AG09309 (cell line): ENCODE results near the gene RESP18.
"Not testable (repeated sequence)": the region's sequence is repeated elsewhere in the genome, so short reads cannot be mapped to it uniquely, and the experiment has no call there.

Source experiments
- DNase-seq: peaks from one replicate; pipeline ENCODE4 v3.0.0-alpha.2; 2010; ENCODE audit warnings: low read depth
- H3K4me3 ChIP-seq: 2 replicates; pipeline ENCODE4 v1.5.1; 2011; ENCODE audit warnings: mild to moderate bottlenecking, low read depth, low read length, moderate library complexity; ENCODE audit not compliant: control insufficient read depth
- CTCF ChIP-seq: IDR thresholded peaks from 2 replicates; pipeline ENCODE4 v1.5.1; 2011; ENCODE audit warnings: mild to moderate bottlenecking, low read depth, low read length, inconsistent platforms; ENCODE audit not compliant: insufficient read depth, control insufficient read depth; ENCODE audit errors: missing control alignments

RESP18 gene

GRCh38 chr2:219287580-219288265, 44.8 kb downstream of the RESP18 start:
- H3K4me3 ChIP-seq = no peak overlapping the region
- no peak for TF ChIP-seq CTCF
- no peak for DNase-seq

GRCh38 chr2:219287116-219287440, 45.5 kb downstream of the RESP18 start:
- DNase-seq, H3K4me3 ChIP-seq: not testable (repeated sequence)

- DNase-seq = no peak
- no peak overlapping the region for H3K4me3 ChIP-seq
- TF ChIP-seq CTCF = no peak
Measured at GRCh38 chr2:219286436-219287115, 46.0 kb downstream of the RESP18 start.

- no peak for DNase-seq
- no peak overlapping the region for H3K4me3 ChIP-seq
- no peak for TF ChIP-seq CTCF
Measured at GRCh38 chr2:219285894-219286425, 46.6 kb downstream of the RESP18 start.

- no peak for DNase-seq
- no peak overlapping the region for H3K4me3 ChIP-seq
- TF ChIP-seq CTCF = no peak
Measured at GRCh38 chr2:219285373-219285735, 47.2 kb downstream of the RESP18 start.

- H3K4me3 ChIP-seq = no peak overlapping the region
- no peak for TF ChIP-seq CTCF
- DNase-seq = no peak
Measured at GRCh38 chr2:219284501-219285372, 47.8 kb downstream of the RESP18 start.
